ENCODE measurements around the gene ANXA3.
"Not testable (repeated sequence)": the region's sequence is repeated elsewhere in the genome, so short reads cannot be mapped to it uniquely, and the experiment has no call there.

The ANXA3 gene

DNA sequence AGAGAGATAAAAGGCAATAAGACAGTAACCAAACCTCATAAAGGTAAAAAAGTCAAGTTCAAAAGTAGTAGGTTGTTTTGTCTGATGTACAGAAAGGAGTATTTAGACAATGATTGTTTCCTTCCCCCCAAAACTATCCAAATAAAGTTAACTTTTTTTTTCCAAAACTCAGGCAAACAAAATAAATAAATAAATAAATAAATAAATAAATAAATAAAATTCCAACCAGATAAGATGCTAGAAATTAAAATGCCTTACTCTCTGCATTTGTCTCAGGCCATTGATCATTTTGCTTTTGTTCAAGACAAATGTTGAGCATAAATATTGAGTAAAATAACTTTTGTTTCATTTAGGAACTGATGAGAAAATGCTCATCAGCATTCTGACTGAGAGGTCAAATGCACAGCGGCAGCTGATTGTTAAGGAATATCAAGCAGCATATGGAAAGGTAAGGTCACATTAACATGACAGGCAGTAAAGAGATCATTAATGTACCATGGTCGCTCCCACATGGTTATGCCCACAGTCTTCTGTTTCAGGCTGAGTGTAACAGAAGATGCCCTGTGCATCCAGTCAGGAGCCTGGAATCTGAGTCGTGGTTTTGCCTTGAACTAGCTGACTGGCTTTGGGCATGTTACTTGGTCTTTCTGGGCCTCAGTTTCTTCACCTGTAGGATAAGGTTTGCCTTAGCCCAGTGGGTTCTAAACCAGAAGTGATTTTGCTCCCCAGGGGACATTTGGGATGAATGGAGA is 27.3 kb downstream of the ANXA3 start:
- 96% methylated on average over 3 of the region's 3 CpGs for WGBS

DNA sequence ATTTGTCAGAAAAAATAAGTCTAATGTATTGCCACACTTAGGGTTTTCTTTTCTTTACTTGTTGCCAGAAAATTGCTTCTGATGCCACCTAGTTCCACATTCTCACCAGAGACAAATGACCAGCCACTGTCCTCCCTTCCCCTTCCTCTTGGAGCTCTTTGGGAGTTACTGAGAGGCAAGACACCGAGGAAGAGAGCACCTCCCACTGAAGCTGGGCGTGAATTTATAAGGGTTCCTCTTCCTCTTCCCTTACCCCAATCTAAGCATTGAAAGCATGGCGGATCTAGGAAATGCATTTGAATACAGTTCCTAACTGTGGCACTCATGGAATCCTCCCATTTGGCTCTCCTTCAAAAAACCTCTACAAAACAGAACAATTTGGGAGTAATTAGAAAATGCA is 30.0 kb downstream of the ANXA3 start:
- no peak overlapping the region for H3K9ac ChIP-seq (ENCODE audit: low read depth, low read length)
- no peak overlapping the region for H3K4me3 ChIP-seq (ENCODE audit: low read length)
- H3K36me3 ChIP-seq (ENCODE audit: insufficient read depth, low read length), result peaks cover 62% of the 10 kb centered on the region
- 96% methylated on average over 3 of the region's 3 CpGs for WGBS
- H3K4me1 ChIP-seq (ENCODE audit: insufficient read depth, low read length), result no peaks in the 10 kb centered on the region
- no peaks in the 10 kb centered on the region for H3K27me3 ChIP-seq (ENCODE audit: insufficient read depth, low read length)
- no peak overlapping the region for H3K27ac ChIP-seq (ENCODE audit: low read depth, low read length)
- no peaks in the 10 kb centered on the region for H3K9me3 ChIP-seq (ENCODE audit: insufficient read depth, low read depth, low read length)

More for the DNA sequence above, 27.3 kb downstream of the ANXA3 start:
- no peak overlapping the region for H3K9ac ChIP-seq (ENCODE audit: low read depth, low read length)
- H3K27me3 ChIP-seq (ENCODE audit: insufficient read depth, low read length), result no peaks in the 10 kb centered on the region
- H3K27ac ChIP-seq (ENCODE audit: low read depth, low read length), result no peak overlapping the region
- H3K36me3 ChIP-seq (ENCODE audit: insufficient read depth, low read length), result peaks cover 59% of the 10 kb centered on the region
- no peak overlapping the region for H3K4me3 ChIP-seq (ENCODE audit: low read length)
- no peaks in the 10 kb centered on the region for H3K9me3 ChIP-seq (ENCODE audit: insufficient read depth, low read depth, low read length)
- no peaks in the 10 kb centered on the region for H3K4me1 ChIP-seq (ENCODE audit: insufficient read depth, low read length)

- Histone ChIP-seq H3K4me1 (ENCODE audit: insufficient read depth, low read length) (no peaks in the 10 kb centered on the region), H3K27ac (ENCODE audit: low read depth, low read length) (no peak overlapping the region), H3K9me3 (ENCODE audit: insufficient read depth, low read depth, low read length) (no peaks in the 10 kb centered on the region), H3K27me3 (ENCODE audit: insufficient read depth, low read length) (no peaks in the 10 kb centered on the region), H3K9ac (ENCODE audit: low read depth, low read length) (no peak overlapping the region), H3K4me3 (ENCODE audit: low read length) (no peak overlapping the region), H3K36me3 (ENCODE audit: insufficient read depth, low read length) (peaks cover 78% of the 10 kb centered on the region)
- WGBS, result 94% methylated on average over 4 of the region's 4 CpGs
Measured at GRCh38 chr4:78584863-78585547, 33.4 kb downstream of the ANXA3 start.

DNA sequence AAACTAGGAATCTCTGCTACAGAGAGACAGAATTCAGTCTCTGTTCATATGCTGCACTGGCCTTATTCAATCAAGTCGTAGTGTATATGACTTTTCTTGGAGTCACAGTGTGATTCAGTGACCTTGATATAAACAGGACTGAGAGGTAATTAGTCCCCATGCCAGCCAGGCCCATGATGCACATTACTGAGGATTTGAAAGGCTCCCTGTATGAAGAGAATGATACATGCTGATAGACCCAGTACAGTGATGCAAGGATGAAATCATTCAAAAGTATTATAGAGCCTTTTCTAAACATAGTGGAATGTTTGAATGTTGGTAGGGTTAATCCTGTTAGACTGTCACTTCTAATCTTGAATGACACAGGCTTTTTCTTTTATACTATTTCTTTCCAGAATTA is 34.1 kb downstream of the ANXA3 start:
- Histone ChIP-seq H3K9ac (ENCODE audit: low read depth, low read length) (no peak overlapping the region), H3K27me3 (ENCODE audit: insufficient read depth, low read length) (no peaks in the 10 kb centered on the region), H3K4me3 (ENCODE audit: low read length) (no peak overlapping the region), H3K9me3 (ENCODE audit: insufficient read depth, low read depth, low read length) (no peaks in the 10 kb centered on the region), H3K4me1 (ENCODE audit: insufficient read depth, low read length) (no peaks in the 10 kb centered on the region), H3K36me3 (ENCODE audit: insufficient read depth, low read length) (peaks cover 78% of the 10 kb centered on the region), H3K27ac (ENCODE audit: low read depth, low read length) (no peak overlapping the region)
- WGBS, result 0% methylated on average over 1 of the region's 1 CpG

DNA sequence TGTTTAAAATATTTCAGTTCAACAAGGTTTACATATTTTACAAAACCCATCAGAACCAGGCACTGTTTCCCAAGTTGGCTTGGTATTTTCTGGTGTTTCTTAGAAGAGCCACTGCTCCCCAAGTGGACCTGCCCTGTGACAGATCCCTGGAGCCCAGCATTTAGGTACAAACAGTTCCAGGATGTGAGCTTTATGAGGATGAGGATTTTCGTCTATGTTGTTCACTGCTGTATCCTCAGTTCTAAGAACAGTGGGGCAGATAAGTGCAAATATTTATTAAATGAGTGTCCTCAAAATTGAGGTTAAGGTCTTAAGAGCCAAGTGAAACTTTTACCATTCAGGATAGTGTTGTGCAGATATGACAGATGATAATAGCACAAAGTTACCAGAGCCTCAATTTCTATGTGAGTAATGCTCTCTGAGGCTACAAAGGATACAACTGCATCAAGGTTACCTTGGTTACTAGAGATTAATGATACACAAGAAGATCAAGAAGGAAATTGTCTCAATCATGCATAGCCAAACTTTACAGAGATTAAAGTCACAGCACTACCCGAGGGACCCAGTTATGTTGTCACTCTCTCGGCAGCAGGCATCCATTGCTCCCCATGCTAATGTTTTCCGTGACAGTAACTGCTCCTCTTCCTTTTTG is 37.5 kb downstream of the ANXA3 start:
- WGBS, result 61% methylated on average over 4 of the region's 4 CpGs
- no peak overlapping the region for H3K4me3 ChIP-seq (ENCODE audit: low read length)
- no peaks in the 10 kb centered on the region for H3K4me1 ChIP-seq (ENCODE audit: insufficient read depth, low read length)
- H3K9me3 ChIP-seq (ENCODE audit: insufficient read depth, low read depth, low read length), result no peaks in the 10 kb centered on the region
- H3K9ac ChIP-seq (ENCODE audit: low read depth, low read length), result no peak overlapping the region
- H3K27ac ChIP-seq (ENCODE audit: low read depth, low read length), result no peak overlapping the region
- peaks cover 74% of the 10 kb centered on the region for H3K36me3 ChIP-seq (ENCODE audit: insufficient read depth, low read length)
- no peaks in the 10 kb centered on the region for H3K27me3 ChIP-seq (ENCODE audit: insufficient read depth, low read length)

DNA sequence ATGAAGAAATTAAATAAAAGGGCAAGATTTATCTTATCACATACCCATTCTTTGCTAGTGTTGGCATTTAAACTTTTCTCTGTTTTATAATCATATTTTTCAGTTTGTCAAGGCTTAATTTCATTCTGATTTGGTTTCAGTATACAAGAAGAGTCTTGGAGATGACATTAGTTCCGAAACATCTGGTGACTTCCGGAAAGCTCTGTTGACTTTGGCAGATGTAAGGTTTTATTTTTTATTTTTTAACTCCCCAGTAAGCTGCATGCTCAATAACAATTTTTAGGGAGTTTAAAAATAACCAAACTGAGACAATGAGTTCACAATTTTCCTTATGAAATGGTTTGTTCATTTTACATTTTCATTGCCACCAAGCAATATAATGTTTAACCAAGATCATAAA is 39.8 kb downstream of the ANXA3 start:
- WGBS, result 100% methylated on average over 2 of the region's 2 CpGs
- Histone ChIP-seq H3K27ac (ENCODE audit: low read depth, low read length) (no peak overlapping the region), H3K9me3 (ENCODE audit: insufficient read depth, low read depth, low read length) (no peaks in the 10 kb centered on the region), H3K4me3 (ENCODE audit: low read length) (no peak overlapping the region), H3K9ac (ENCODE audit: low read depth, low read length) (no peak overlapping the region), H3K36me3 (ENCODE audit: insufficient read depth, low read length) (peaks cover 69% of the 10 kb centered on the region), H3K27me3 (ENCODE audit: insufficient read depth, low read length) (no peaks in the 10 kb centered on the region), H3K4me1 (ENCODE audit: insufficient read depth, low read length) (no peaks in the 10 kb centered on the region)

DNA sequence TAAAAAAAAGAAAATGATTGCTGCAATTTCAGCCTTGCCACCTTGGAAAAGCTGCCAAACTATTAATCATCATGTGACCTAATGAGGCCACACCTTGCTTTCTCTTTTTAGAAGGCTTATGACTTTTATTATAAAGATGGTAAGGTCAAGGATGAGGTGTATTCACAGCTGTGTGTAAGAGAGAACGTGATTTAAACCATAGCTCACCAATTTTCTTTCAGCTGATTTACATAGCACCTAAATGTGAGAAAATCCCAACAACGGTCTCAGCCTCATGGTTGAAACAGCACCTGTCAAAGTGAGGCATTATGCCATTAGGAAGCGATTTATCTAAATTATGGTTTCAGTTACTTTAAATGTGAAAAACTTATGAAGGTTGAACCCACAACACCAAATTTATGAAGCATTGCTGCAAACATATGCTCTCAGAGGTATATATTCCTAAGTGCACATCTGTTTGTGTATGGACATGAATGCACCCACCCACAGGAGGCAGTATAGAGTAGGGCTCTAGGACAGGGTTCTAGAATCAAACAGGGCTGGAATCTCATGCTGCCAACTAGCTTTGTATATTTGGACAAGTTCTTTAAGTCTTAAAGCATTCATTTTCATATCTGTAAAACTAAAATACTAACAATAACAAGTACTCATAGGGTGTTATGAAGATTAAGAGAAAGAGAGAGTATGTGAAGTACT is 40.7 kb downstream of the ANXA3 start:
- H3K4me3 ChIP-seq (ENCODE audit: low read length), result no peak overlapping the region
- H3K27ac ChIP-seq (ENCODE audit: low read depth, low read length), result no peak overlapping the region
- H3K27me3 ChIP-seq (ENCODE audit: insufficient read depth, low read length), result no peaks in the 10 kb centered on the region
- peaks cover 66% of the 10 kb centered on the region for H3K36me3 ChIP-seq (ENCODE audit: insufficient read depth, low read length)
- H3K9me3 ChIP-seq (ENCODE audit: insufficient read depth, low read depth, low read length), result no peaks in the 10 kb centered on the region
- H3K4me1 ChIP-seq (ENCODE audit: insufficient read depth, low read length), result no peaks in the 10 kb centered on the region
- H3K9ac ChIP-seq (ENCODE audit: low read depth, low read length), result no peak overlapping the region
- WGBS, result 88% methylated on average over 3 of the region's 3 CpGs

DNA sequence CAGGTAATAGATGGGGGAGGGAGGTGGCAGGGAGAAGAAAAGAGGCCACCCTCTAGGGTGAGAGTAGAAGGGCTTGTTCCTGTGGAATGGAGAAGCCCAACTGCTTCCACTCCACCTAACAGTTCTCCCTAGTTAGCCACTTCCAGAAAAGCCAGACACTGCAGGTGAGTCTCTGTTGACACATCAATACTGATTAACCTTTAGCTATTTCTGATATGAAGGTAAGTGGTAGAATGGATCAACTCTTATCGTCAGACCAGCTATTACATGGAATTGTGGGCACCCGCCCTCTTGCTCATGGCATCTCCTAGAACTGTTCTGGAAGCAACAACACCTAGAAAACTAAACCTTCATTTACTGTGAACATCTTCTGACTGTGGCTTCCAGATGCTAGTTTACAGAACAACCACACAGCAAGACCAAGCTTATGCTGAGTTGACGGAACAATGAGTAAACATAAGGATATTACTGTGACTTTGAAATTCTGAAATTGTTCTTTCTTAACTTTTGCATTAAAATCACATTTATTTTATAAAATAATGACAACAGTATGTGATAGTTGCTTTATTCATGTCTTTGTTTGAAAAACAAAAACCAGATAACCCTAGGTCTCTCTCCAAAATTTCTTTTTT is 44.7 kb downstream of the ANXA3 start:
- Histone ChIP-seq H3K4me3 (ENCODE audit: low read length) (no peak overlapping the region), H3K27ac (ENCODE audit: low read depth, low read length) (no peak overlapping the region), H3K9ac (ENCODE audit: low read depth, low read length) (no peak overlapping the region), H3K4me1 (ENCODE audit: insufficient read depth, low read length) (no peaks in the 10 kb centered on the region), H3K9me3 (ENCODE audit: insufficient read depth, low read depth, low read length) (no peaks in the 10 kb centered on the region), H3K27me3 (ENCODE audit: insufficient read depth, low read length) (no peaks in the 10 kb centered on the region), H3K36me3 (ENCODE audit: insufficient read depth, low read length) (peaks cover 63% of the 10 kb centered on the region)
- WGBS, result 100% methylated on average over 3 of the region's 3 CpGs

DNA sequence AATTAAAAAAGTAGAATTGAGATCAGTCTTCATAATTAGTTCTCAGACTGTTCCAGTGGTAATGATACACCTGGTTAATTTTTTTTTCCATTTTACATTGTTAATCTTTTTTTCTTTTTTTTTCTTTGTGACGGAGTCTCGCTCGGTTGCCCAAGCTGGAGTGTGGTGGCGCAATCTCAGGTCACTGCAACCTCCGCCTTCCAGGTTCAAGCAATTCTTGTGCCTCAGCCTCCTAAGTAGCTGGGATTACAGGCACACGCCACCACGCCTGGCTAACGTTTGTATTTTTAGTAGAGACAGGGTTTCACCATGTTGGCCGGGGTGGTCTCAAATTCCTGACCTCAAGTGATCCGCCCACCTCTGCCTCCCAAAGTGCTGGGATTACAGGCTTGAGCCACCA is 46.9 kb downstream of the ANXA3 start:
- not testable (repeated sequence) for H3K27me3 ChIP-seq (ENCODE audit: insufficient read depth, low read length); H3K4me1 ChIP-seq (ENCODE audit: insufficient read depth, low read length); H3K9ac ChIP-seq (ENCODE audit: low read depth, low read length); H3K27ac ChIP-seq (ENCODE audit: low read depth, low read length); H3K4me3 ChIP-seq (ENCODE audit: low read length); H3K9me3 ChIP-seq (ENCODE audit: insufficient read depth, low read depth, low read length)
- WGBS, result 96% methylated on average over 10 of the region's 10 CpGs
- H3K36me3 ChIP-seq (ENCODE audit: insufficient read depth, low read length), result peaks cover 54% of the 10 kb centered on the region

GRCh38 chr4:78599147-78599546 is 47.6 kb downstream of the ANXA3 start:
- peaks cover 56% of the 10 kb centered on the region for H3K36me3 ChIP-seq (ENCODE audit: insufficient read depth, low read length)
- 92% methylated on average over 4 of the region's 4 CpGs for WGBS
- H3K4me1 ChIP-seq (ENCODE audit: insufficient read depth, low read length), result no peaks in the 10 kb centered on the region
- no peak overlapping the region for H3K4me3 ChIP-seq (ENCODE audit: low read length)
- no peaks in the 10 kb centered on the region for H3K27me3 ChIP-seq (ENCODE audit: insufficient read depth, low read length)
- no peak overlapping the region for H3K27ac ChIP-seq (ENCODE audit: low read depth, low read length)
- no peak overlapping the region for H3K9ac ChIP-seq (ENCODE audit: low read depth, low read length)
- no peaks in the 10 kb centered on the region for H3K9me3 ChIP-seq (ENCODE audit: insufficient read depth, low read depth, low read length)
